ENCODE results near the gene ADAMTS8.

The ADAMTS8 gene

DNA sequence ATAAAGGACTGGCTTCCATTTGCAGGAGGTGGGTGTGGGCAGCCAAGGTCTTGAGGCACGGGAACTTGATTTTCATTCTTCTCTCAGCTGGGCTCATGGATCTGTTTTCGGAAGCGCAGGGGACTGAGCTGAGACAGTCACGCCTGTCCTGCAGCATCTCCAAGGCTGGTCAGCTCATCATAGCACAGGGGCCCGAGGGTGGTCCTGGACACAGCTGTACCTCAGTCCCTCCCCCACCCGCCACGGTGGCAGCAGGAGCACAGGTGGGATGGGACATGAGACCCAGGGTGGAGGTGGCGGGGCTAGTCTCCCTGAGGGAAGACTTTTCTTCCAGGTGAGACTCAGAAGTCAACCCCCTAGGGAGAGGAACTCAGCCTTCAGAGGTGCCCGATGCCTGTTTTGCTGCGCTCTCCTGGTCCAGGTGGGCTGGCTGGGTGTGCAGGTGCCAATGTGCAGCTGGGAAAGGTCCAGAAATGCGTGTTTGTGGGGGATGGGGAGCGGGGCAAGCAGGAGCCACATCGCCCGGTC lies 3.7 kb downstream of the ADAMTS8 start:
- Histone ChIP-seq H3K36me3 (no peaks in the 10 kb centered on the region), H3K27me3 (peaks cover 0 to 3% of the 10 kb centered on the region in 2 donors), H3K9me3 (no peaks in the 10 kb centered on the region), H3K27ac (no peak overlapping the region), H3K4me3 (no peak overlapping the region), H3K4me1 (peaks cover 0 to 31% (median 20%) of the 10 kb centered on the region in 4 donors)
- TF ChIP-seq, protein P1, sequence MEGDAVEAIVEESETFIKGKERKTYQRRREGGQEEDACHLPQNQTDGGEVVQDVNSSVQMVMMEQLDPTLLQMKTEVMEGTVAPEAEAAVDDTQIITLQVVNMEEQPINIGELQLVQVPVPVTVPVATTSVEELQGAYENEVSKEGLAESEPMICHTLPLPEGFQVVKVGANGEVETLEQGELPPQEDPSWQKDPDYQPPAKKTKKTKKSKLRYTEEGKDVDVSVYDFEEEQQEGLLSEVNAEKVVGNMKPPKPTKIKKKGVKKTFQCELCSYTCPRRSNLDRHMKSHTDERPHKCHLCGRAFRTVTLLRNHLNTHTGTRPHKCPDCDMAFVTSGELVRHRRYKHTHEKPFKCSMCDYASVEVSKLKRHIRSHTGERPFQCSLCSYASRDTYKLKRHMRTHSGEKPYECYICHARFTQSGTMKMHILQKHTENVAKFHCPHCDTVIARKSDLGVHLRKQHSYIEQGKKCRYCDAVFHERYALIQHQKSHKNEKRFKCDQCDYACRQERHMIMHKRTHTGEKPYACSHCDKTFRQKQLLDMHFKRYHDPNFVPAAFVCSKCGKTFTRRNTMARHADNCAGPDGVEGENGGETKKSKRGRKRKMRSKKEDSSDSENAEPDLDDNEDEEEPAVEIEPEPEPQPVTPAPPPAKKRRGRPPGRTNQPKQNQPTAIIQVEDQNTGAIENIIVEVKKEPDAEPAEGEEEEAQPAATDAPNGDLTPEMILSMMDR (IDR thresholded peaks at IDR 0.05) = no peak
- intact Hi-C loops (cut with DNase I; ENCODE audit: low total_unique reads) = loop anchor here (5.0 kb wide), 2 partner anchors 32 to 212 kb away; no protein-coding TSS in a partner anchor
- DNase-seq = no peak

DNA sequence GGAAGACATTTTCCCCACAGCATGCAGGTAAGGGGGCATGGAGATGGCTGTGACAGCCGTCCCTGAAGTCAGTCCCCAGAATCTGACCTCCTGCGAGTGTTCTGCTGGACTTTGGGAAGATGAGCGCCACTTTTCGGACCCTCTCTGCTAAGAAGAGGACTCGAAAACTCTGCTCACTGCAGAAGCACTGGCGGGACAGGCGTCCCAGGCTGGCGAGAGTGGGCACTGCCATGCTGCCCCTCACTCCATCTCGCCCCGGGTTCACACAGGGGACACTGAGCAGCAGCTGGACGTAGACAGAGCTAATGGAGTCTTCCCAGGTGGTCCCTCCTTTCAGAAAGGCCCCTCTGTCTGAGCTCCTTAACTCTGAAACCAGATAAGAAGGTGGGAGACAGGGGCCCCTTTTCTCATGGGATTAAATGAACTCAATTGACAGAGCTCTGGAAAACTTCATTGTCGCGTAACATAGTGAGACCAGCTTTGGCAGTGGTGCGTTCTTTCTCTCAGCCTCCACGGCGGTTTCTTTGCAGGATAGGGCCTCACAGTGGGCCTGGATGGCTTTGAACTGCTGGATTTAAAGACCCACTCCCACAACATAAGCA lies 4.8 kb downstream of the ADAMTS8 start:
- Histone ChIP-seq H3K9me3 (no peaks in the 10 kb centered on the region), H3K36me3 (no peaks in the 10 kb centered on the region), H3K4me1 (peaks cover 0 to 29% (median 16%) of the 10 kb centered on the region in 4 donors), H3K27ac (no peak overlapping the region), H3K4me3 (no peak overlapping the region), H3K27me3 (peaks cover 0 to 3% of the 10 kb centered on the region in 2 donors)
- intact Hi-C loops (cut with DNase I; ENCODE audit: low total_unique reads) = no loop called here
- TF ChIP-seq, protein P1 (IDR thresholded peaks at IDR 0.05) = no peak
- DNase-seq = no peak

DNA sequence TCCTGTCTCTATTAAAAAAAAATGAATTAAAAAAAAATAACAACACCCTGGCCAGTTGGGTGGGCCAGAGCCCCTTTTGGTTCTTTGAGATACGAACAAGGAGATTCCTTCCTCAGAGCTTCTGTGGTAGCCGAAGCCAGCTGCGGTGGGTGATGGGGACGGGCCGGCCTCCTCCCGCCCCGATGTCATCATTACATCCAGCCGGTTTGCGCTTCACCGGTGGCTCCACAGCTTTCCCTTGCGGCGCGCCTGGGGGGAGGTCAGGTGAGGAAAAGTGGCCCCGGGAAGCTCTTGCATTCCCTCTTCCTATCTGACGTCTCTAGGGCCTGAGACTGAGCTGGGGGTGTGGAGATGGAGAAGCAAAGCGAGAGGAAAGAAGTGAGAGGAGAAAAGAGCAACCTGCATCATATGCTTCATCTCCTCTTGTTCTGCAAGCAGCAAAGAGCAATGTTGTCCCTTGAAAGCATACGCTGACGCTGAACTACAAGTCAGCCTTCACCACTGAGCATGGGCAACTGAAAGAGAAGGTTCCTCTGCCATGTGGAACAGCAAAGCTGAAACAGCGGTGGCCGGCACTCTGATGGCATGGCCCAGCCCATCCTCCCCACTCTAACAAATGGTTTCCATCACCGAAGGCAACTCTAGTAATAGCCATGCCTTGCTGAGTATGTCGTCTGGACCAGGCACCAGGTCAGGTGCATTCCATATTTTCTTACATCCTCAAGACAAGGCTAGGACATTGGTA lies 6.0 kb downstream of the ADAMTS8 start:
- peaks cover 0 to 27% (median 11%) of the 10 kb centered on the region in 4 donors for H3K4me1 ChIP-seq
- H3K9me3 ChIP-seq = no peaks in the 10 kb centered on the region
- DNase-seq = no peak
- TF ChIP-seq, protein P1 (IDR thresholded peaks at IDR 0.05) = no peak
- intact Hi-C loops (cut with DNase I; ENCODE audit: low total_unique reads) = no loop called here
- no peak overlapping the region for H3K27ac ChIP-seq
- H3K4me3 ChIP-seq = no peak overlapping the region
- no peaks in the 10 kb centered on the region for H3K36me3 ChIP-seq
- no peaks in the 10 kb centered on the region for H3K27me3 ChIP-seq

DNA sequence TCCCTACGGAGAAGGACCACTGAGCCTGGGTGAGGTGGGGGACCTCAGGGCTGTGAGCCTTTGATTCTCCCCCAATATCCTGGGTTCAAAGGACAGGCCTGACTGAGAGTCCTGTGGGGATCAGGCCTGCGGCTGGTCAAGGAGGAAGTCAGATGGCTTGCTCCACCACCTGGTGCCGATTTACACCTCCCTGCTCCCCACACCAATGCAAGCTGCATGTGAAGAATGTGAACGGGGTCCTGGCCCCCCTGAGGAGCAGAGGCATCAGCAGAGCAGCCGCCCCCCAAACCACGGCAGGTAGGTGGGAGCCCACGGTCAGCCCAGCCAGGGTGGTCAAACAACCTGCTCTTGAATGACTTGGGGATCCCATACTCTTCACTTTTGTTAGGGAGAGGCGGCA lies 6.7 kb downstream of the ADAMTS8 start:
- TF ChIP-seq, protein P1 (IDR thresholded peaks at IDR 0.05) = no peak
- Histone ChIP-seq H3K4me1 (peaks cover 0 to 20% (median 5%) of the 10 kb centered on the region in 4 donors), H3K27ac (no peak overlapping the region), H3K27me3 (no peaks in the 10 kb centered on the region), H3K9me3 (no peaks in the 10 kb centered on the region), H3K36me3 (no peaks in the 10 kb centered on the region), H3K4me3 (no peak overlapping the region)
- DNase-seq = no peak
- intact Hi-C loops (cut with DNase I; ENCODE audit: low total_unique reads) = no loop called here

DNA sequence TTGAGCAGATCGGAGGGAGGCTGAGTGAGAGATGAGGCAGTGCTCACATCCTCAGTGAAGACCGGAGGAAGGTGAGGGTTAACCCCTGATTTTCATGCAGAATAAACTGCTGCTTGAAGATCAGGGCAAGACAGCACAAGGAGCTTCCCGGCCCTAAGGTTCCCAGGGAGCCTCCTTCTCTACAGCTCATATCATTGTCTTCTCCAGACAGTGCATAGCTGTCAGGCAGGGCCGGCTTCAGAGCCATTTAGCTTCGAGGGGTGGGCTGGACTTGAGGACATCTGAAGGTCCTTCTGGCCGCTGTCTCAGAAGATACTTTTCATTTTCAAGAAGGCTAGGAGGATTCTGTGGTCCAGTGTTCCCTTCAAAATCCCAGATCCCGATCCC lies 7.2 kb downstream of the ADAMTS8 start:
- Histone ChIP-seq H3K36me3 (no peaks in the 10 kb centered on the region), H3K27me3 (no peaks in the 10 kb centered on the region), H3K9me3 (no peaks in the 10 kb centered on the region), H3K4me1 (peaks cover 0 to 15% (median 2%) of the 10 kb centered on the region in 4 donors), H3K27ac (peak overlapping the region in 1 of 2 donors; percentile 41), H3K4me3 (no peak overlapping the region)
- intact Hi-C loops (cut with DNase I; ENCODE audit: low total_unique reads) = no loop called here
- TF ChIP-seq, protein P1 (IDR thresholded peaks at IDR 0.05) = no peak
- no peak for DNase-seq
